Endothelial cell of umbilical vein (primary cell): Measurements from ENCODE around the gene FAM32A.

Source experiments
- CTCF ChIP-seq, 2 donors: IDR thresholded peaks; 1 replicate in 1 of 2; 2 replicates in 1 of 2; pipeline ENCODE4 v1.5.1; 2011; ENCODE audit warnings: low read length in 2 of 2, mild to moderate bottlenecking in 2 of 2, moderate library complexity in 2 of 2, control low read depth in 1 of 2, inconsistent platforms in 1 of 2, low read depth in 1 of 2; ENCODE audit not compliant: insufficient read depth in 1 of 2; ENCODE audit errors: extremely low read depth in 1 of 2
- EZH2 ChIP-seq: IDR thresholded peaks from 2 replicates; pipeline ENCODE4 v1.6.1; 2012; ENCODE audit warnings: borderline replicate concordance, low read depth, mild to moderate bottlenecking, moderate library complexity, low read length, inconsistent platforms; ENCODE audit not compliant: severe bottlenecking
- FOS ChIP-seq: IDR thresholded peaks from 2 replicates; pipeline ENCODE4 v1.6.1; 2011; ENCODE audit warnings: mild to moderate bottlenecking, low read length, moderate library complexity, borderline replicate concordance; ENCODE audit not compliant: insufficient read depth
- JUN ChIP-seq: IDR thresholded peaks from 2 replicates; pipeline ENCODE4 v1.6.1; 2011; ENCODE audit warnings: borderline replicate concordance, low read depth; ENCODE audit not compliant: insufficient read length, insufficient read depth
- MAX ChIP-seq: IDR thresholded peaks from 2 replicates; pipeline ENCODE4 v1.6.1; 2011; ENCODE audit not compliant: insufficient read depth, insufficient read length
- MYC ChIP-seq: IDR thresholded peaks from one replicate; pipeline ENCODE4 v1.6.1; 2011; ENCODE audit warnings: mild to moderate bottlenecking, low read depth, low read length
- POLR2A ChIP-seq: IDR thresholded peaks from 2 replicates; pipeline ENCODE4 v1.6.1; 2012; ENCODE audit warnings: low read depth, mild to moderate bottlenecking, control low read depth, low read length
- POLR2AphosphoS5 ChIP-seq: IDR thresholded peaks from 2 replicates; pipeline ENCODE4 v1.6.1; 2012; ENCODE audit warnings: low read depth, mild to moderate bottlenecking, control low read depth, low read length, moderate library complexity; ENCODE audit not compliant: insufficient read depth

GRCh38 chr19:16233081-16233776, 48.0 kb downstream of the FAM32A start:
- TF ChIP-seq CTCF (IDR thresholded peaks at IDR 0.05; ENCODE audit: extremely low read depth in 1 of 2, insufficient read depth in 1 of 2, low read depth in 1 of 2, low read length in 2 of 2), result no peak
- no peak for TF ChIP-seq MAX
- TF ChIP-seq POLR2AphosphoS5, result no peak
- no peak for TF ChIP-seq POLR2A
- no peak for TF ChIP-seq FOS
- no peak for TF ChIP-seq EZH2
- no peak for TF ChIP-seq MYC
- no peak for TF ChIP-seq JUN
